ENCODE data around the gene MAP4K2. TPM values are rescaled to one million over a fixed set of nuclear protein-coding genes. Genes with fewer than 3 reads are reported as not detected.
A peak's percentile ranks its signal among the peaks of the same experiment; 100 is the strongest.

The MAP4K2 gene
- total and polyA plus RNA-seq, 12 donors, result 4.6 to 19.9 (median 8.4) TPM

DNA sequence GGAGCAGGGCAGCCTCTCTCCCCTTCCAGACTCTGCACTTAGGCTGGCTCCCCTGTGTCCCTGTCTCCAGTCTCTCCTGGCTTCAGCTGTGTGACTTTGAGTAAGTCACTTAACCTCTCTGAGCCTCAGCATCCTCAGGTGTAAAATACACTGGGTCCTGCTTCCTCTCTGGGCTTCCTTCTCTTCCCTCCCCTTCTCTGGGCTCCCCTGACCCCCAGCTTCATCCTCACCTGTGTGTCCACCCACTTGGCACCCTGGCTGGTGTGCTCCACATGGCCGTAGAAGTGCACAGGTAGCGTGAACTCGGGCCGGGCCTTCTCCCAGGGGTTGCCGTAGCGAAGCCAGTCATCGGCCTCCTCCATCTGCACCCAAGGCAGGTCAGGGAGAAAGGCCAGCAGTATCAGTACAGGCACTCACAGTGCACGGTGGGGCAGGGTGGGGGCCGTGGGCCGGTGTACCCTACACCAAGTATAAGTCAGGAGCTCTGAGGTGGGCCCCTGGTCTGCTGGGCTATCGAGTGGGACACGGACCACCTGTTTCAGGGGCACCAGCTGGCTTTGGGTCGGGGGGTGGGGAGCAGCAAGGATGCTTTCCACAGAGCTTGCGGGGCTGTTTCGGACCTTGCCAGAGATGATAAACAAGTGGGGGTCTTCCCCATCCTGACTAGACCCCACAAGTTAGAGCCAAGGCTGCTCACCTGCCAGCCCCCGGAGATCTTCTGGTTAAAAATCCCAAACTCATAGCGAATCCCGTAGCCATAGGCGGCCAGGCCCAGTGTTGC is 45.3 kb downstream of the MAP4K2 start:
- peaks cover 14 to 59% (median 39%) of the 10 kb centered on the region in 9 donors for H3K4me1 ChIP-seq

GRCh38 chr11:64755681-64756361 is 47.2 kb downstream of the MAP4K2 start:
- Histone ChIP-seq H3K27ac (no peak overlapping the region), H3K9me3 (no peaks in the 10 kb centered on the region), H3K36me3 (peaks cover 0 to 33% (median 10%) of the 10 kb centered on the region in 9 donors), H3K27me3 (no peaks in the 10 kb centered on the region), H3K4me1 (peaks cover 14 to 40% (median 19%) of the 10 kb centered on the region in 9 donors), H3K4me3 (no peak overlapping the region)
- WGBS, 2 donors, result 82 to 86% methylated on average over 13 of the region's 13 CpGs
- no peak for ATAC-seq
- no peak for TF ChIP-seq CTCF (IDR thresholded peaks at IDR 0.05)
- no peak for DNase-seq
- intact Hi-C loops (cut with DNase I), result no loop called here

More for the DNA sequence above, 45.3 kb downstream of the MAP4K2 start:
- Histone ChIP-seq H3K9me3 (no peaks in the 10 kb centered on the region), H3K36me3 (peaks cover 0 to 21% (median 3%) of the 10 kb centered on the region in 9 donors), H3K27ac (no peak overlapping the region), H3K4me3 (no peak overlapping the region), H3K27me3 (no peaks in the 10 kb centered on the region)
- TF ChIP-seq CTCF (IDR thresholded peaks at IDR 0.05), result no peak
- DNase-seq (no peak), ATAC-seq (no peak)
- 88 to 91% methylated on average over 19 of the region's 19 CpGs for WGBS, 2 donors
- intact Hi-C loops (cut with DNase I), result no loop called here

DNA sequence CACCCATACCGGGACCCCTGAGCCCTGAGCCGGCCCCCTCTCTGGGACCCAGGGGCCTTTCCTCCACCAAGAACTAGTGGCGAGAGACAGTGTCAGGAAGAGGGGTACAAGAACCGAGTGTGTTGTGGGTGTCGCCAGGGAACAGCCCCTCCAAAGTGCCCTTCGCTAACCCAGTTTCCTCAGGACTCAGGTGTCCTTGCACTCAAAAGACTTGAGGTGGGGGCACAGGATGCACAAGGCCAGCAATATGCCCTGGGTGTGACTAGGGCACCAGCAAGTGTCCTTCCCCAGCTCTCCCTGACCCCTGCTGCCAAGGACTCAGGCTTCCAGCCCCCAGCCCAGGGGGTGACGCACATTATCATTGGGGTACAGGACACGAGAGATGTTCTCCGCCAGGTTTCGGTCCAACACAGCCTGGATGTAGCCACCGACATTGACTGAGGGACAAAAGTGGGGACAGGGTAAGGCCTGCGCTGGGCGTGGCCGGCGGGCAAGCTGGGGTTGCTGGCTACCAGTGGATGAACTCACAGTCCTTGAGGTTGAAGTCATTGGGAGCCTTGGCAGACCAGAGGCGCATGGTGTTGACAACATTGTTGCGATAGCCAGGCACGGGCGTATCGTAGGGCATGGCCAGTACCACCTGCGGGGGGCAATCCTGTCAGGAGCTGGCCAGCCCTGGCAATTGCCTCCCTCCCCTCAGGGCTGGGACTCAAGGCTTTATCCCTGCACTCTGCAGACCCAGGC is 47.9 kb downstream of the MAP4K2 start:
- H3K27ac ChIP-seq, result no peak overlapping the region
- intact Hi-C loops (cut with DNase I), result no loop called here
- peaks cover 0 to 38% (median 10%) of the 10 kb centered on the region in 9 donors for H3K36me3 ChIP-seq
- 83 to 88% methylated on average over 21 of the region's 21 CpGs for WGBS, 2 donors
- DNase-seq (no peak), ATAC-seq (peak in 2 of 8 donors; percentile 7 to 11)
- no peak overlapping the region for H3K4me3 ChIP-seq
- H3K9me3 ChIP-seq, result no peaks in the 10 kb centered on the region
- no peaks in the 10 kb centered on the region for H3K27me3 ChIP-seq
- no peak for TF ChIP-seq CTCF (IDR thresholded peaks at IDR 0.05)
- peaks cover 8 to 33% (median 12%) of the 10 kb centered on the region in 9 donors for H3K4me1 ChIP-seq

Data from heart right ventricle (tissue), 16 donors.